ENCODE measurements around the gene LRRC8E. TPM values are rescaled to one million over a fixed set of nuclear protein-coding genes. Genes with fewer than 3 reads are reported as not detected.

LRRC8E gene
- total RNA-seq, 1 donor from 2014 or later, result not detected

GRCh38 chr19:7924651-7925170 lies 36.4 kb downstream of the LRRC8E start:
- peaks cover 6% of the 10 kb centered on the region for H3K4me1 Mint-ChIP-seq (ENCODE audit: low read depth, unreplicated experiment)
- H3K27ac Mint-ChIP-seq (ENCODE audit: unreplicated experiment), result no peak overlapping the region
- peaks cover 18% of the 10 kb centered on the region for H3K27me3 Mint-ChIP-seq (ENCODE audit: unreplicated experiment)
- H3K36me3 Mint-ChIP-seq (ENCODE audit: unreplicated experiment), result no peaks in the 10 kb centered on the region
- DNase-seq, result no peak
- no peak for TF ChIP-seq CTCF (IDR thresholded peaks at IDR 0.05; ENCODE audit: partially characterized antibody, unreplicated experiment)
- peaks cover 17% of the 10 kb centered on the region for H3K9me3 Mint-ChIP-seq (ENCODE audit: unreplicated experiment)
- peak overlapping the region; percentile 67 for H3K4me3 Mint-ChIP-seq (ENCODE audit: unreplicated experiment)

GRCh38 chr19:7925171-7925851 lies 37.0 kb downstream of the LRRC8E start:
- peak; percentile 98 for TF ChIP-seq CTCF (IDR thresholded peaks at IDR 0.05; ENCODE audit: partially characterized antibody, unreplicated experiment)
- no peaks in the 10 kb centered on the region for H3K36me3 Mint-ChIP-seq (ENCODE audit: unreplicated experiment)
- H3K9me3 Mint-ChIP-seq (ENCODE audit: unreplicated experiment), result peaks cover 17% of the 10 kb centered on the region
- peak overlapping the region; percentile 92 for H3K4me3 Mint-ChIP-seq (ENCODE audit: unreplicated experiment)
- peaks cover 6% of the 10 kb centered on the region for H3K4me1 Mint-ChIP-seq (ENCODE audit: low read depth, unreplicated experiment)
- H3K27me3 Mint-ChIP-seq (ENCODE audit: unreplicated experiment), result peaks cover 18% of the 10 kb centered on the region
- peak overlapping the region; percentile 92 for H3K27ac Mint-ChIP-seq (ENCODE audit: unreplicated experiment)
- peak; percentile 97 for DNase-seq

GRCh38 chr19:7926021-7926726 lies 37.9 kb downstream of the LRRC8E start, which contains the start of gene CTXN1:
CTXN1 (minus strand) TSS chr19:7926135; CDS start chr19:7925538, 597 bp downstream.
- Mint-ChIP-seq H3K4me1 (ENCODE audit: low read depth, unreplicated experiment) (peaks cover 6% of the 10 kb centered on the region), H3K36me3 (ENCODE audit: unreplicated experiment) (no peaks in the 10 kb centered on the region), H3K9me3 (ENCODE audit: unreplicated experiment) (peaks cover 14% of the 10 kb centered on the region), H3K27me3 (ENCODE audit: unreplicated experiment) (peaks cover 19% of the 10 kb centered on the region), H3K27ac (ENCODE audit: unreplicated experiment) (peak within 1 kb of the TSS; percentile 92), H3K4me3 (ENCODE audit: unreplicated experiment) (peak within 1 kb of the TSS; percentile 92)
- DNase-seq, result peak; percentile 91
- no peak for TF ChIP-seq CTCF (IDR thresholded peaks at IDR 0.05; ENCODE audit: partially characterized antibody, unreplicated experiment)

- DNase-seq, result no peak
- Mint-ChIP-seq H3K27ac (ENCODE audit: unreplicated experiment) (peak overlapping the region; percentile 53), H3K9me3 (ENCODE audit: unreplicated experiment) (peaks cover 14% of the 10 kb centered on the region), H3K4me3 (ENCODE audit: unreplicated experiment) (peak overlapping the region; percentile 85), H3K36me3 (ENCODE audit: unreplicated experiment) (no peaks in the 10 kb centered on the region), H3K27me3 (ENCODE audit: unreplicated experiment) (peaks cover 18% of the 10 kb centered on the region), H3K4me1 (ENCODE audit: low read depth, unreplicated experiment) (peaks cover 6% of the 10 kb centered on the region)
- peak; percentile 20 for TF ChIP-seq CTCF (IDR thresholded peaks at IDR 0.05; ENCODE audit: partially characterized antibody, unreplicated experiment)
These were observed 38.7 kb downstream of the LRRC8E start for GRCh38 chr19:7926727-7927604.
